SU-DHL-6 (cell line): ENCODE results near the gene MED12L.

Experiments
- H2AFZ ChIP-seq: fragments of 200-600 bp; sonication (generic); 2 replicates; pipeline ENCODE4 v1.6.1; 2014; ENCODE audit warnings: low read depth, mild to moderate bottlenecking, moderate library complexity, mixed read lengths, antibody characterized with exemption, low read length; ENCODE audit not compliant: severe bottlenecking
- H3F3A ChIP-seq: fragments of 200-600 bp; shearing (Covaris generic); 2 replicates; pipeline ENCODE4 v1.6.0; 2016; ENCODE audit warnings: antibody characterized with exemption, mild to moderate bottlenecking; ENCODE audit not compliant: insufficient read depth
- H3K27ac ChIP-seq: fragments of 200-600 bp; sonication (generic); 2 replicates; pipeline ENCODE4 v1.5.1; 2016; ENCODE audit warnings: low read depth, mild to moderate bottlenecking, low read length, moderate library complexity, mixed read lengths
- H3K27me3 ChIP-seq: fragments of 200-600 bp; sonication (generic), shearing (Covaris generic); 2 replicates; pipeline ENCODE4 v1.6.0; 2014; ENCODE audit warnings: mild to moderate bottlenecking, low read length
- H3K36me3 ChIP-seq: fragments of 200-600 bp; sonication (generic); 2 replicates; pipeline ENCODE4 v1.6.1; 2014; ENCODE audit warnings: mild to moderate bottlenecking, low read length, mixed read lengths
- H3K4me2 ChIP-seq: fragments of 300-600, 200-600 bp; shearing (Covaris generic), sonication (generic); 2 replicates; pipeline ENCODE4 v1.6.0; 2014; ENCODE audit warnings: low read length, low read depth, mild to moderate bottlenecking; ENCODE audit not compliant: poor library complexity, severe bottlenecking
- H3K4me3 ChIP-seq: fragments of 200-600 bp; sonication (generic); 2 replicates; pipeline ENCODE4 v1.5.1; 2014; ENCODE audit warnings: antibody characterized with exemption, low read length, mild to moderate bottlenecking, mixed read lengths; ENCODE audit not compliant: insufficient read depth, poor library complexity, severe bottlenecking
- H3K79me2 ChIP-seq: fragments of 200-600 bp; sonication (generic); 2 replicates; pipeline ENCODE4 v1.6.1; 2014; ENCODE audit warnings: mild to moderate bottlenecking, low read length, moderate library complexity; ENCODE audit not compliant: insufficient read depth
- H3K9ac ChIP-seq: fragments of 200-600 bp; sonication (generic); 2 replicates; pipeline ENCODE4 v1.7.0; 2014; ENCODE audit warnings: mild to moderate bottlenecking, low read length
- H3K9me2 ChIP-seq: fragments of 200-600 bp; sonication (generic); replicated peaks from 2 replicates; pipeline ENCODE4 v1.6.1; 2014; ENCODE audit warnings: low read length; ENCODE audit not compliant: insufficient read depth
- H3K9me3 ChIP-seq: fragments of 200-600 bp; sonication (generic); 2 replicates; pipeline ENCODE4 v1.6.1; 2014; ENCODE audit warnings: low read length, mixed read lengths; ENCODE audit not compliant: insufficient read depth
- H4K20me1 ChIP-seq: fragments of 200-600 bp; sonication (generic); 2 replicates; pipeline ENCODE4 v1.6.1; 2014; ENCODE audit warnings: low read depth, mild to moderate bottlenecking, antibody characterized with exemption, low read length, moderate library complexity, mixed read lengths
- CTCF ChIP-seq: fragments of 200-600 bp; sonication (generic); IDR thresholded peaks from one replicate; pipeline ENCODE4 v1.5.1; 2017; ENCODE audit warnings: antibody characterized with exemption, mild to moderate bottlenecking, low read length, moderate library complexity; ENCODE audit not compliant: insufficient read depth, poor library complexity, severe bottlenecking
- EZH2phosphoT487 ChIP-seq: fragments of 200-600 bp; sonication (generic), shearing (Covaris generic); conservative IDR thresholded peaks from 2 replicates; pipeline ENCODE4 v1.6.1; 2018; ENCODE audit warnings: mild to moderate bottlenecking, antibody characterized with exemption, low read length, moderate library complexity, mixed read lengths

Gene MED12L

GRCh38 chr3:151210676-151211381, 125.4 kb downstream of the MED12L start:
- H4K20me1 ChIP-seq, result no peaks in the 10 kb centered on the region
- H3K27me3 ChIP-seq, result no peaks in the 10 kb centered on the region
- no peaks in the 10 kb centered on the region for H3K9me3 ChIP-seq
- no peak overlapping the region for H3K27ac ChIP-seq
- H3K4me3 ChIP-seq, result no peak overlapping the region
- no peak overlapping the region for H3K9ac ChIP-seq
- no peaks in the 10 kb centered on the region for H3K36me3 ChIP-seq
- no peaks in the 10 kb centered on the region for H3K79me2 ChIP-seq
- no peak overlapping the region for H3K4me2 ChIP-seq
- H3F3A ChIP-seq, result no peaks in the 10 kb centered on the region
- no peak for TF ChIP-seq EZH2phosphoT487
- TF ChIP-seq CTCF, result no peak
- H2AFZ ChIP-seq, result no peak overlapping the region
- no peaks in the 10 kb centered on the region for H3K9me2 ChIP-seq

GRCh38 chr3:151213151-151213550, 127.7 kb downstream of the MED12L start:
- H3K36me3 ChIP-seq, result no peaks in the 10 kb centered on the region
- H3F3A ChIP-seq, result no peaks in the 10 kb centered on the region
- H2AFZ ChIP-seq, result no peak overlapping the region
- TF ChIP-seq EZH2phosphoT487 (no peak), CTCF (no peak)
- H3K4me3 ChIP-seq, result no peak overlapping the region
- no peaks in the 10 kb centered on the region for H3K9me3 ChIP-seq
- H3K9me2 ChIP-seq, result no peaks in the 10 kb centered on the region
- H3K9ac ChIP-seq, result no peak overlapping the region
- no peaks in the 10 kb centered on the region for H3K27me3 ChIP-seq
- H4K20me1 ChIP-seq, result no peaks in the 10 kb centered on the region
- H3K4me2 ChIP-seq, result no peak overlapping the region
- no peaks in the 10 kb centered on the region for H3K79me2 ChIP-seq
- no peak overlapping the region for H3K27ac ChIP-seq

GRCh38 chr3:151213881-151214280, 128.4 kb downstream of the MED12L start:
- Histone ChIP-seq H3K27ac (no peak overlapping the region), H3K9me2 (no peaks in the 10 kb centered on the region), H3F3A (no peaks in the 10 kb centered on the region), H4K20me1 (no peaks in the 10 kb centered on the region), H3K79me2 (no peaks in the 10 kb centered on the region), H3K4me3 (no peak overlapping the region), H3K36me3 (no peaks in the 10 kb centered on the region), H3K9me3 (no peaks in the 10 kb centered on the region), H3K4me2 (no peak overlapping the region), H3K27me3 (no peaks in the 10 kb centered on the region), H2AFZ (no peak overlapping the region), H3K9ac (no peak overlapping the region)
- TF ChIP-seq CTCF (no peak), EZH2phosphoT487 (no peak)

GRCh38 chr3:151214459-151214858, 129.0 kb downstream of the MED12L start:
- H4K20me1 ChIP-seq, result no peaks in the 10 kb centered on the region
- H3K9me3 ChIP-seq, result no peaks in the 10 kb centered on the region
- H3K36me3 ChIP-seq, result no peaks in the 10 kb centered on the region
- TF ChIP-seq CTCF, result no peak
- no peak for TF ChIP-seq EZH2phosphoT487
- no peak overlapping the region for H3K4me3 ChIP-seq
- no peak overlapping the region for H3K27ac ChIP-seq
- H3K79me2 ChIP-seq, result no peaks in the 10 kb centered on the region
- H3K9me2 ChIP-seq, result no peaks in the 10 kb centered on the region
- no peak overlapping the region for H3K4me2 ChIP-seq
- H2AFZ ChIP-seq, result no peak overlapping the region
- H3K9ac ChIP-seq, result no peak overlapping the region
- H3K27me3 ChIP-seq, result no peaks in the 10 kb centered on the region
- no peaks in the 10 kb centered on the region for H3F3A ChIP-seq
